ENCODE results near the gene SLC22A5.

GRCh38 chr5:132389051-132389331, 19.5 kb downstream of the SLC22A5 start:
- TF ChIP-seq ATF2 (IDR thresholded peaks at IDR 0.05; ENCODE audit: low read length) (no peak), SP4 (IDR thresholded peaks at IDR 0.05; ENCODE audit: low read length) (no peak), EZH2 (IDR thresholded peaks at IDR 0.05; ENCODE audit: low read depth, low read length, severe bottlenecking) (no peak), CTCF (IDR thresholded peaks at IDR 0.05; ENCODE audit: control extremely low read depth in 1 of 3, insufficient read depth in 1 of 3, low read depth in 1 of 3, low read length in 3 of 3) (no peak), TAF1 (IDR thresholded peaks at IDR 0.05; ENCODE audit: low read depth, low read length) (no peak), POLR2A (IDR thresholded peaks at IDR 0.05; ENCODE audit: control extremely low read depth in 1 of 2, low read depth in 2 of 2, low read length in 2 of 2) (no peak), HDAC6 (IDR thresholded peaks at IDR 0.05; ENCODE audit: low read depth, low read length) (no peak), CREB1 (IDR thresholded peaks at IDR 0.05) (no peak), CEBPB (IDR thresholded peaks at IDR 0.05; ENCODE audit: low read depth, low read length) (no peak)

Measured in H1 (cell line).